HepG2 (cell line): ENCODE results near the gene ZNF419. TPM values are rescaled to one million over a fixed set of nuclear protein-coding genes. Genes with fewer than 3 reads are reported as not detected.

Experiments used
- CTCF ChIP-seq: sonication (generic); formaldehyde crosslinking; IDR thresholded peaks from 2 replicates; pipeline ENCODE4 v1.5.0; 2020; ENCODE audit warnings: mild to moderate bottlenecking, missing genetic modification reagents, moderate library complexity
- FOXA3 ChIP-seq: IDR thresholded peaks from 2 replicates; pipeline ENCODE4 v1.6.1; 2016; ENCODE audit warnings: missing genetic modification reagents, missing compliant biosample characterization
- GATAD2A ChIP-seq: IDR thresholded peaks from 2 replicates; pipeline ENCODE4 v1.6.1; 2016
- HIVEP1 ChIP-seq: sonication (generic); formaldehyde crosslinking; IDR thresholded peaks from 2 replicates; pipeline ENCODE4 v1.4.0; 2020; ENCODE audit warnings: mild to moderate bottlenecking, missing genetic modification reagents
- NR0B2 ChIP-seq: sonication (generic); formaldehyde crosslinking; IDR thresholded peaks from 2 replicates; pipeline ENCODE4 v1.4.0; 2020; ENCODE audit warnings: mild to moderate bottlenecking, missing genetic modification reagents
- POLR2G ChIP-seq: fragments of 200-400 bp; formaldehyde crosslinking; IDR thresholded peaks from 2 replicates; pipeline ENCODE4 v1.6.1; 2018; ENCODE audit warnings: mild to moderate bottlenecking, low read depth, low read length, moderate library complexity
- SALL1 ChIP-seq: sonication (generic); formaldehyde crosslinking; IDR thresholded peaks from 2 replicates; pipeline ENCODE4 v1.8.0; 2022; ENCODE audit warnings: mild to moderate bottlenecking, missing genetic modification reagents
- ZBTB38 ChIP-seq: sonication (generic); formaldehyde crosslinking; IDR thresholded peaks from 2 replicates; pipeline ENCODE4 v1.5.1; 2020; ENCODE audit warnings: mild to moderate bottlenecking, missing genetic modification reagents
- ZNF276 ChIP-seq: sonication (generic); formaldehyde crosslinking; IDR thresholded peaks from 2 replicates; pipeline ENCODE4 v1.4.0; 2020; ENCODE audit warnings: mild to moderate bottlenecking, low read depth, missing genetic modification reagents
- ZNF280D ChIP-seq: sonication (generic); formaldehyde crosslinking; IDR thresholded peaks from 2 replicates; pipeline ENCODE4 v1.5.1; 2020; ENCODE audit warnings: mild to moderate bottlenecking, missing genetic modification reagents
- ZNF781 ChIP-seq: sonication (generic); formaldehyde crosslinking; IDR thresholded peaks from 2 replicates; pipeline ENCODE4 v1.5.1; 2020; ENCODE audit warnings: borderline replicate concordance, mild to moderate bottlenecking, missing genetic modification reagents; ENCODE audit errors: not compliant biosample characterization
- ZNF883 ChIP-seq: sonication (generic); formaldehyde crosslinking; IDR thresholded peaks from 2 replicates; pipeline ENCODE4 v1.5.1; 2020; ENCODE audit warnings: mild to moderate bottlenecking, missing genetic modification reagents; ENCODE audit errors: not compliant biosample characterization
- polyA plus RNA-seq, 8 experiments: library from polyadenylated mRNA; depleted of rRNA in 3 of 8; stranded (reverse) in 7 of 8; unstranded in 1 of 8; fragments of >200 nt; fragmentation: Illumina TruSeq in 4 of 8; extraction: Trizol in 4 of 8; gene quantifications; 2 replicates each; pipeline versions ENCODE4 v1.2.1 to v1.2.3, GENCODE V29; 2011 to 2016; ENCODE audit warnings: low read depth in 4 of 8, missing spikeins in 1 of 8, mixed read lengths in 1 of 8; ENCODE audit not compliant: insufficient read depth in 1 of 8
- total RNA-seq, 5 experiments: library from RNA; depleted of rRNA; stranded (reverse); fragments of >200 nt; fragmentation: Illumina TruSeq; extraction: Trizol; gene quantifications; 2 replicates each; pipeline ENCODE4 v1.2.3, GENCODE V29; 2016; ENCODE audit warnings: low read depth in 1 of 5
- TF ChIP-seq, protein P1 (sequence below): IDR thresholded peaks from 2 replicates; pipeline ENCODE4 v1.6.1; 2016; ENCODE audit warnings: missing compliant biosample characterization, missing genetic modification reagents, borderline replicate concordance
- TF ChIP-seq, protein P2 (sequence below): sonication (generic); formaldehyde crosslinking; IDR thresholded peaks from 2 replicates; pipeline ENCODE4 v1.5.0; 2020; ENCODE audit warnings: mild to moderate bottlenecking, missing genetic modification reagents, borderline replicate concordance

ZNF419 gene
- total and polyA plus RNA-seq, 2 of the 13 experiments (the other 11 are each of a cell fraction or from before 2014, with no cell fraction given) = 8.5 to 8.8 TPM

- TF ChIP-seq, protein P1, sequence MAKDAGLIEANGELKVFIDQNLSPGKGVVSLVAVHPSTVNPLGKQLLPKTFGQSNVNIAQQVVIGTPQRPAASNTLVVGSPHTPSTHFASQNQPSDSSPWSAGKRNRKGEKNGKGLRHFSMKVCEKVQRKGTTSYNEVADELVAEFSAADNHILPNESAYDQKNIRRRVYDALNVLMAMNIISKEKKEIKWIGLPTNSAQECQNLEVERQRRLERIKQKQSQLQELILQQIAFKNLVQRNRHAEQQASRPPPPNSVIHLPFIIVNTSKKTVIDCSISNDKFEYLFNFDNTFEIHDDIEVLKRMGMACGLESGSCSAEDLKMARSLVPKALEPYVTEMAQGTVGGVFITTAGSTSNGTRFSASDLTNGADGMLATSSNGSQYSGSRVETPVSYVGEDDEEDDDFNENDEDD (CRISPR knock-in tag) = peak; percentile 55; the same call in 1 of the 2 replicates
- TF ChIP-seq ZNF280D (CRISPR knock-in tag) (0 out of 2 replicates have a peak, but pooled peaks have one; percentile 33), NR0B2 (CRISPR knock-in tag) (peak; percentile 49; the same call in 1 of the 2 replicates), FOXA3 (CRISPR knock-in tag) (0 out of 2 replicates have a peak, but pooled peaks have one; percentile 22), GATAD2A (CRISPR knock-in tag) (0 out of 2 replicates have a peak, but pooled peaks have one; percentile 30), ZNF276 (CRISPR knock-in tag) (0 out of 2 replicates have a peak, but pooled peaks have one; percentile 51), ZNF883 (CRISPR knock-in tag) (peak; percentile 27), POLR2G (peak; percentile 94), HIVEP1 (CRISPR knock-in tag) (0 out of 2 replicates have a peak, but pooled peaks have one; percentile 41), SALL1 (CRISPR knock-in tag) (peak; percentile 63), ZBTB38 (CRISPR knock-in tag) (peak; percentile 35; the same call in 1 of the 2 replicates), ZNF781 (CRISPR knock-in tag) (peak; percentile 36), CTCF (0 out of 2 replicates have a peak, but pooled peaks have one; percentile 12)
- TF ChIP-seq, protein P2, sequence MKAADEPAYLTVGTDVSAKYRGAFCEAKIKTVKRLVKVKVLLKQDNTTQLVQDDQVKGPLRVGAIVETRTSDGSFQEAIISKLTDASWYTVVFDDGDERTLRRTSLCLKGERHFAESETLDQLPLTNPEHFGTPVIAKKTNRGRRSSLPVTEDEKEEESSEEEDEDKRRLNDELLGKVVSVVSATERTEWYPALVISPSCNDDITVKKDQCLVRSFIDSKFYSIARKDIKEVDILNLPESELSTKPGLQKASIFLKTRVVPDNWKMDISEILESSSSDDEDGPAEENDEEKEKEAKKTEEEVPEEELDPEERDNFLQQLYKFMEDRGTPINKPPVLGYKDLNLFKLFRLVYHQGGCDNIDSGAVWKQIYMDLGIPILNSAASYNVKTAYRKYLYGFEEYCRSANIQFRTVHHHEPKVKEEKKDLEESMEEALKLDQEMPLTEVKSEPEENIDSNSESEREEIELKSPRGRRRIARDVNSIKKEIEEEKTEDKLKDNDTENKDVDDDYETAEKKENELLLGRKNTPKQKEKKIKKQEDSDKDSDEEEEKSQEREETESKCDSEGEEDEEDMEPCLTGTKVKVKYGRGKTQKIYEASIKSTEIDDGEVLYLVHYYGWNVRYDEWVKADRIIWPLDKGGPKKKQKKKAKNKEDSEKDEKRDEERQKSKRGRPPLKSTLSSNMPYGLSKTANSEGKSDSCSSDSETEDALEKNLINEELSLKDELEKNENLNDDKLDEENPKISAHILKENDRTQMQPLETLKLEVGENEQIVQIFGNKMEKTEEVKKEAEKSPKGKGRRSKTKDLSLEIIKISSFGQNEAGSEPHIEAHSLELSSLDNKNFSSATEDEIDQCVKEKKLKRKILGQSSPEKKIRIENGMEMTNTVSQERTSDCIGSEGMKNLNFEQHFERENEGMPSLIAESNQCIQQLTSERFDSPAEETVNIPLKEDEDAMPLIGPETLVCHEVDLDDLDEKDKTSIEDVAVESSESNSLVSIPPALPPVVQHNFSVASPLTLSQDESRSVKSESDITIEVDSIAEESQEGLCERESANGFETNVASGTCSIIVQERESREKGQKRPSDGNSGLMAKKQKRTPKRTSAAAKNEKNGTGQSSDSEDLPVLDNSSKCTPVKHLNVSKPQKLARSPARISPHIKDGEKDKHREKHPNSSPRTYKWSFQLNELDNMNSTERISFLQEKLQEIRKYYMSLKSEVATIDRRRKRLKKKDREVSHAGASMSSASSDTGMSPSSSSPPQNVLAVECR (CRISPR knock-in tag) = peak; percentile 85; the same call in 1 of the 2 replicates
Measured at GRCh38 chr19:57499680-57500395, 12.3 kb downstream of the ZNF419 start, which contains the start of gene ZNF773 (continued).
